Stimulated activated CD4-positive, alpha-beta T cell treated with anti-CD3 and anti-CD28 coated beads, Interleukin-12 subunit alpha, Interleukin-12 subunit beta, amount 100 ng/mL, for 24 hours (primary cell): Measurements from ENCODE around the gene JAML.
A peak's percentile ranks its signal among the peaks of the same experiment; 100 is the strongest.

ENCODE experiments used
- DNase-seq, 2 experiments: peaks; one replicate each; pipeline ENCODE4 v3.0.0-alpha.2; 2020; ENCODE audit warnings: low read depth in 2 of 2

The JAML gene, protein sequence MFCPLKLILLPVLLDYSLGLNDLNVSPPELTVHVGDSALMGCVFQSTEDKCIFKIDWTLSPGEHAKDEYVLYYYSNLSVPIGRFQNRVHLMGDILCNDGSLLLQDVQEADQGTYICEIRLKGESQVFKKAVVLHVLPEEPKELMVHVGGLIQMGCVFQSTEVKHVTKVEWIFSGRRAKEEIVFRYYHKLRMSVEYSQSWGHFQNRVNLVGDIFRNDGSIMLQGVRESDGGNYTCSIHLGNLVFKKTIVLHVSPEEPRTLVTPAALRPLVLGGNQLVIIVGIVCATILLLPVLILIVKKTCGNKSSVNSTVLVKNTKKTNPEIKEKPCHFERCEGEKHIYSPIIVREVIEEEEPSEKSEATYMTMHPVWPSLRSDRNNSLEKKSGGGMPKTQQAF

DNA sequence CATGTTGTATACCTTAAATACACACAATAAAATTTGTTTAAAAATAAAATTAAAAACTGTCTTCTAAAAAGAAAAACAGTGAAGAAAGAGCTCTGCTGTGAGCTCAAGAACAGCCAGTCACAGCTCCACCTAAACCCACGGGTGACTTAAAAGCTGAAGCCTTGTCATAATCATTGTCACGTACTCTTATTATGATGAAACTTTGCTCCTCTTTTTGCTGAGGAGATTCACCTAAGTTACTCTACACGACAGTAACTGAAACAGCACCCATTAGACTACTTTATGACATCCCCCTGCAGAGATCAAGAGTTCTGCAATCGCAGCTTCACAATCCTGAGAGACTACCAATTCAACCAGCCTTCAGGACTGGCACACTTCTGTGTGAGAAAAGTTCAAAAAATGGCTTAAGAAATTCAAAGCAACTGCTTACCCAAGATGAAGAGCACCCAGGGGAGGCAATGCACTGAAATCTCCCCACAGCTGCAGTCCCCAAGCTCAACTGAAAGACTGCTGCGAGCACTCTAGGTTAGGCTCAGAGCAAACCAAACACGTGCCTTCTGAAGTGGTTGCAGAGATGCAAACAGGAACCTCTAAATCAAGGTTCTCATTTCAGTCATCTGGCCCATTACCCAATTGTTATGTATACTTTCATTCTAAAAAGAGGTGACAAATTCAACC lies at the start of gene JAML:
Gene JAML, minus strand, starts transcription at position 501 of the 678 bp plus-strand sequence. CDS start 10,145 bp downstream, outside the sequence.
- DNase-seq = no peak

DNA sequence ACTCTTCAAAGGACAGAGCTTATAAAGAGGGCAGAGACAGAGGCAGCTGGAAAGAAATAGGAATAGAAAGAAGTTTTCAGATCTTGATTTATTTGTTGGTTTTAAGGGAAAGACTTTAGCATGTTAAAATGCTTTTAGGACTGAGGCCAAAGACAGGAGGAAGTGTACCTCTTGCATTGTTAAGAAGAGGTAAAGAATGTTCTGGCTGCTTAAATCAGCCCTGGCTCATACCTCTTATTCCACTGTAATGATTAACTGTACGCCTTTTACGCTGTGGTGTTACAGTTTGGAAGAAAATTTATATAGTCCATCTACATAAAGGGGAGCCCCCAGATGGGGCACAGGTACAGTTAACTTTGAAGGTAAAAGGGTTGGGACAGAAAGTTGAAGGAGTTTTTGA lies 49.4 kb upstream of the JAML start:
- DNase-seq = no peak

DNA sequence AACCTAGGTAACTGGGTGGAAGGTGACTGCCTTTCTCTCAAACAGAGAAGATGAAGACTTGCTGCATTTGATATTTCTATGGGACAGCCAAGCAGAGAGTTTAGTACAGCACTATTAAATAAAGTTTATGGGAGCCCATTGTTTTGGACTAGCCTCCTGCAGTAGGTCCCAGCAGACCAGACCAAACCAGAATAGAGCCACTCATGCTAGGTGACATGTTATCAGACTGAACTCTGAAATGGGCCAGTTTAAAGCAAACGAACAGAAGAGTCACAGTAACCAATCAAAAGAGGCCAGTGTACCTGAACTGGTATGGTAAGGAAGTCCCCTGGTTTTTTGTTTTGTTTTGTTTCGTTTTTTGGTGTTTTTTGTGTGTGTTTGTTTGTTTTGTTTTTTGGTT lies 47.2 kb upstream of the JAML start:
- DNase-seq = no peak

DNA sequence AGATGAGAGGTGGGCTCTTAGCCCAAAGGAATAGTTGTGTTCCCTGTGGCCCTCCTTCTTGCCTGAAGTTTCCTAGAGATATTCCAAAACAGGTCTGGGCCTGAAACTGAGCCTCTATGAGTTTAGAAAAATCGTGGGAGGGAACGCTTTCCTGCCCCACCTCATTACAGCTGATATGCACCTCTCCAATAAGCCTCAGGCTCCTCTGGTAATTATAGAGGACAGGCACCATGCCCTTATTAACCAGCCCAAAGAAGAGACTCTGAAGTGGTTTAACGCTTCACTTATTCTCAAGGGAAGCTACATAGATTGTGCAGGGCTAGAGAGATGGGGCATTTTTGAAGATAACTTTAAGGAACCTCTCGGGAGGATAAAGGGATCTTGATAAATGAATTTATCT lies 42.7 kb upstream of the JAML start:
- no peak for DNase-seq

DNA sequence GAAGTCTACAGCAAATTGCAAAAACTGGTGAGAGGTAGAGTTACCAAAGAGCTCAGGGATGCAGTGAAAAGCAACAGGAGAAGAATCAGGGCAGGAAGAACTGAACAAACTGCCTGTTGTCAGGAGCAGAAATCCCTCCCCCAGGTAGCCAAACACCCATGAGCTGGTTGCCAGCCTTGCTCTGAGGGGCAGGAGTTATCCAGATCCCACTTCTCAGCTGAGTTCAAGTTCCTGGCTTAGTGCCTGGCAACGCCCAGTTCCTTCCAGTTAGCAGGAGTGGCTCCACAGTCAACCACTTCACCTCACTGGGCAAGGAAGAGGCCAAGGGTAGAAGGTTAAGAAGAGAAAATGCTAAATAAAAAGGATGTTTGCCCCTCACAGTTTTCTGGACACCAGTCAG lies 41.1 kb upstream of the JAML start:
- DNase-seq = no peak

DNA sequence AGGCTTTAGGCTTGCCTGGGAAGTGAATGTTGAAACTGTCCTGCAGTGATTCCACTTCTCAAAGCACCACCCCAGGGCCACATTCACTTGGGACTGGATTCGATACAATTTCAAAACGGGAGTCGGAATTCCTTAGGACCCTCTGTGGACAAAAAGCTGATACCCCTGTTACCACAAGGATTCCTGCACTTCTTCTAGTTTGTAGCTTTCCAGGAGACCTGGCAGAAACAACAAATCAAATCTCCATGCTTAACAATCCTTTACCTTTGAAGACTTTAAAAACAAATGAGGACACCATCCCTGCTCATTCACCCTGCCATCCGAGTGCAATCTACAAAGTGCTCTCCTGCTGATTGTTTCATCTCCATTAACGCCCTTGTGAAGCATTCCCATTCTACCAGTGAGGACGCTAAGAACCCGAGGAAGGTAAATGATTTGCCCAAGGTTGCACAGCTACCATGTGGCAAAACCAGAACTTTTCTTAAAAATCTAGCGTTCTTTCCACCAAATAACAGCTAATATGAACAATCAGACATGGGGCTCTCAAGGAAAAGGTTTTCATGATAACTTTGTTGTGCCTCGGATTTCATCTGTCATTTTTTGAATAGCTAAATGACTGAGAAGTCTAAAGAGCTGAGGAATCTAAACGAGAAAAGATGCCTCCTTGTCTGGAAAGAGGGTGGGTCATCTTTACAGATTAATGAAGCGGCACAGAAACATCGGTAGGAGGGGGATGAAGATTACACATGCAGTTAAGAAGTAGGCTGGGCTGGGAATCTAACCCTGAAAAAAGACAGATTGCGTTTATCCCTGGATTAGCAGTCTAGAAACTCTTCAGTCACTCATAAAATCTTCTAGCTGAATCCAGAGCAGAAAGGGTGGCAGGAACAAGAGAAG lies 40.0 kb upstream of the JAML start:
- DNase-seq = no peak

DNA sequence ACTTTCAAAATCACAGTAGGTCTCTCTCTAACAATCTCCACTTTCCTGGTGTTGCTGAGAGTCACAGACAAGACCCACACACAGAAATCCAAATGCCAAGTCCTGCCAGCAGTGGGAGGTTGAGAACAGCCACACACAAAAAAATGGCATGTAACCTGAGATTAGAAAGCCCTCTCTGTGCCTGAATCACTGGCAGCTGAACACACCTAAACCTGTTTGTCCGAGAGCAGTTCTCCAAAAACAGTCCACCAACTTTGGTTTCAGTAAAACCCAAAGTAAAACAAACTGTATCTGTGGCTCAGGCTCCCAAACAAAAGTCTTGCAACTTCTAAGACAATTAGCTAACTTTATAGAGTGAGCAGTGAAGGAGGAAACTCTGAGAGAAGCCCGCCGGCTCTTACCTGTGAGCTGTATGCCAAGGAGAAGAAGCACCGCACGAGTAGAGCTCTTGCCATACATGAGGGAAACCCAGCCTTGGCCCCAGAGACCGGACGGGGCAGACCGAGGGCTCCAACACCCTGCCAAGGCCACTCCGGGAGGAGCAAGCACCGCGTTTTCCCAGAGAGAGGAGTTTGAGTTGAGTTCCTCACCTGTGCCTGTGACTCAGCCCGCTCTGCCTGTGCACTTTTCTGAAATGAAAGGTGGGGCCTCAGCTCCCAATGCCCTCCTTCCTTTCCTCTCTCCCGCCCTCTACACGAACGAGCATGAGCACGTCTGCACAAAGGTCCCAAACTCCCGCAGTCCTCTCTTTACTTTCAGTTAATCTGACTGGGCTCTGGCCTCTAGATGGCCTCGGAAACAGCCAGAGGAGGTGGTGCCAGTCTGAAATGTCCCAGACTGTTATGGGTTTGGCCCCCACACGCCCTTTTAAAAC lies 39.1 kb upstream of the JAML start, which contains the start of gene MPZL2:
Gene MPZL2, minus strand, starts transcription at position 603 of the 874 bp plus-strand sequence. Its CDS starts 144 bp downstream, at position 459.
- DNase-seq = no peak

DNA sequence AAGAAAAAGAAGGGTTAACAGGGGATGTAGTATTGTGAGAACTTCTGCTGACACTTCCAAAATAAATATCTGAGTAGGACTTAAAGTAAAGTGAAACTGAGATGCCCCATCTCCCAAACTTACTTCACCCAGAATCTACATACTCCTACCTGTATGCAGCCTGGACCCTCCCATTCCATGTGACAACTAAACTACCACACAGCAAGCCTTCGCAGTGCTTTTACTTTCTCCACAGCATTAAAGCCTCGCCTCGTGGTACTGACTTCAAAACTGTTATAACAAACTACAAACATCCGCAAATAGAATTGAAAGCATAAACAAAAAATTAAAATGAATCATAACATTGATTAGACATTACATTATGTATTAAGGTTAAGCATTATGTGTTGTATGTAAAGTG lies 38.3 kb upstream of the JAML start:
- no peak for DNase-seq

DNA sequence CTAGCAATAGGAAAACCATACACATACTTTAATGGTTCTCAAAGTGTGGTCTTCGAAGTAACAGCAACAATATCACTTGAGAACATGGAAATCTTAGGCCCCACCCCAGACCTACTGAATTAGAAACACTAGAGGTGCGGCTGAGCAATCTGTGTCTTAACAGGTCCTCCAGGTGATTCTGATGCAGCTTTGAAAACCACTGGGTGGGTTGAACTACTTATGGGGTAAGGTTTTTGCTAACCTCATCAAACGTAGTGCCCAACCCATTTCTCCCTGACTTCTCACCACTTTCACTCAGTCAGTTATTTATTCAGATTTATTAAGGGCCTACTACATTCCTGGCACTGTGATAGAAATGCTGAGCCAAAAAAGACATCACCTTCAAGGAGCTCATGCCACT lies 35.5 kb upstream of the JAML start:
- DNase-seq = no peak

DNA sequence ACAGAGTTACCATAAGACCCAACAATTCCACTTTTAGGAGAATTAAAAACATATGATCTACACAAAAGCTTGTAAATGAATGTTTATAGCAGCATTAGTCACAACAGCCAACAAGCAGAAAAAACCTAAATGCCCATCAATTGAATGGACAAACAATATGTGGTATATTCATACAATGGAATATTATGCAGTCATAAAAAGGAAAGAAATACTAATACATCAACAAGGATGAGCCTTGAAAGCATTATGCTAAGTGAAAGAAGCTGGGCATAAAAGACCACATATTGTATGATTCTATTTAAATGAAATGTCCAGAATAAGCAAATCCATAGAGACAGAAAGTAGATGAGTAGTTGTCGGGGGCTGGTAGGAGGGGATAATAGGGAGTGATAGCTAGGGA lies 34.3 kb upstream of the JAML start:
- DNase-seq = no peak

DNA sequence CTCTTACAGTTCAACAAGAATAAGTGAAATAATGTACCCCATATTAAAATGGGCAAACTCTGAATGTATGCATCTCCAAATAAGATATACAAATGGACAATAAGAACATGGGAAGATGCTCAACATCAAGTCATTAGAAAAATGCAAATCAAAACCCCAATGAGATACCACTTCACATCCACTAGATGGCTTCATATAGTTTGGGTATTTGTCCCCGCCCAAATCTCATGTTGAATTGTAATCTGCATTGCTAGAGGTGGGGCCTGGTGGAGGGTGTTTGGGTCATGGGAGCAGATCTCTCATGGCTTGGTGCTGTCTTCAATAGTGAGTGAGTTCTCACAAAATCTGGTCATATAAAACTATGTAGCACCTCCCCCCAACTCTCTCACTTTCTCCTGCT lies 33.6 kb upstream of the JAML start:
- DNase-seq = no peak

DNA sequence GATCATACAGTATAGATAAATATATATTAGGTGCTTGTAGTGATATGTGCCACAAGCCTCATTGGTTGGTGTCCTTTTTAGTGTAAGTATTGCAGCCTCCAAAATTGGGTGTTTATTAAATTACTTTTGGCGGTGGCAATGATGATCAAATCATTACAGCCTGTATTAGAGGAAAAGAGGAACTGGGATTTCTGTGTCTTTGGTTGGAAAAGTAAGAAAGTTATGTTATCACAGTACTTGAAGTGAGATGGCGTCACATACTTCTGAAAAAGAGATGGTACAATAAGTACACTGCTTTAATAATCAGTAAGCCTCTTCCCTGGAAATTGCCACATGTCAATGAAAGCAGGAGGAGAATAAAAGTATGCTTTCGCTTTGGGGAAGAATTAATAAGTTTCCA lies 27.9 kb upstream of the JAML start:
- no peak for DNase-seq

DNA sequence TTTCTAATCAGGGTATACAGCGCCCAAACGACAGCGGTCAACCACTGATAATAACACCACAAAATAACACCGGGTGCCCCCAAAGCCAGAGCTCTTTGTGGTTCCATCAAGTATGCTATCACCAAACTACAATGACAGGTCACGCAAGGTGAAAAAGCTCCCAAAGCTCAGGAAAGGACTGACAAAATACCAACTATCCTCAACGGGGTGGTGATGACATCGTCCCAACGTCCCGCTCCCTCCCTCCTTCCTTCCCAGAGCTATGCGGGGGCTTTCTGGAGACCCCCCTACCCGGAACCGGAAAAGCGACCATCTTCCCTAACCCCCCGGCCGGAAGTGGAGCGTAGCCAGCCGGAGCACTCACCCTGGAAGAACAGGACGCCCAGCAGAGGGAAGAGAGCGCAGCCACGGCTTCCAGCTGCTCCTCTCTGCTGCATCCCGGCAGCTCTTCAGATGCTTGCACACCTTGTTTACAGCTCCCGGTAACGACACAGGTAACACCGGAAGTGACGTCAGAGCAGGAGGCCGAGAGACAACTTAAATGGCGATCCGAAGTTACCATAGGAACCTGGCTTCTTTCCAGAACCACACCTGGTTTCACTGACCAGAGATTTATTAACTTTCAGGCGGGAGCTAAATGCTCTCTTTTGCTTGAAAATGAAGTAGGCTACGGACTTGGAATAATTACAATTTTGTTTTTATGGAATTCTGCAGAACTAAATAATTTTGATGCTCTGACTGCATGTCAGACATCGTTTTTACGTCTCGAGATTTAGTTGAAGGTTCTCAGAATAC lies 27.2 kb upstream of the JAML start, which contains the start of gene MPZL3:
Gene MPZL3, minus strand, starts transcription at position 508 of the 795 bp plus-strand sequence. Its CDS starts 71 bp downstream, at position 437.
- DNase-seq = peak; percentile 66 to 69

DNA sequence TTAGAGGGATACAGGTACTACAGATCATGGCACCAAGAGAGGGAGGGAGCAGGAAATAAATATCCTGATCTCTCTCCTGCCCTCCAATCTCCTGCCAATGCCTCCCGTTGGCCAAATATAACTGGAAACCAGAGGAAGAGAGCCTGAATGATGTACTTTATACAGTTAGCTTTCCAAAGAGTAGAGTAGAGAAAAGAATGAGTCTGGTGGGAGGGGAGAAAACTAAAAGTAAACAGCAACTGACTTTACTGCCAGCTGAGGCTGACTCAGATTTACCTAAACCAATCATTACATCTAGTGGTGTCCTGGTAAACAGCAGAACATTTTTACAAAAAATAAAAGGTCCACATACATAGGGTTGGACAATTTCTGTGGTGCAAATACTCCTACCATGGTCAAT lies 22.2 kb upstream of the JAML start:
- no peak for DNase-seq

DNA sequence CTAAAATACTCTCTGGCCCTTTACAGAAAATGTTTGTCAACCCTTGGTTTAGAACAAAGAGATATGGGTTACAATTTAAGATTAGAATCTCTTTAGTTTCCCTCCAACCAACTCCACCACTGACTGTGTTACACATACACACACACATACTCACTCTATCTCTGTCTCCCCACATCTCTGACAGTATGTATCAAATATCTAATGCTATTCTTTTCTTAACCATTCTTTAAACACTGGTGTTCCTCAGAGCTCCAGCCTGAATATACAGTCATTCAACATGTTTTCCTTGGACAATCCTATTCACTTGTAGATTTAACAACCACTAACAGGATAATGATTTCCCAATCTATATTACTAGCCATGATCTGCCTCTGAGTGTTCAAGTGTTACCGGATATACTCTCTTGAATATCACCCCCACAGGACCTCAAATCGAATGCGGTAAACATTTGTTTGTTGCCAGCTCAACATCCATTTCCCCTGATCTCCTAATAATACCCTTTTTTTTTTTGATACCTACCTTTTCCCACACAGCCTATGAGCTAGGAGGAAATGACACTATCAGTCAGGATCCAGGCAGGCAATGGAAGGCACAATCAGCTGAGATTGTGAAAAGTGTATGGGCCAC lies 21.2 kb upstream of the JAML start:
- DNase-seq = no peak

DNA sequence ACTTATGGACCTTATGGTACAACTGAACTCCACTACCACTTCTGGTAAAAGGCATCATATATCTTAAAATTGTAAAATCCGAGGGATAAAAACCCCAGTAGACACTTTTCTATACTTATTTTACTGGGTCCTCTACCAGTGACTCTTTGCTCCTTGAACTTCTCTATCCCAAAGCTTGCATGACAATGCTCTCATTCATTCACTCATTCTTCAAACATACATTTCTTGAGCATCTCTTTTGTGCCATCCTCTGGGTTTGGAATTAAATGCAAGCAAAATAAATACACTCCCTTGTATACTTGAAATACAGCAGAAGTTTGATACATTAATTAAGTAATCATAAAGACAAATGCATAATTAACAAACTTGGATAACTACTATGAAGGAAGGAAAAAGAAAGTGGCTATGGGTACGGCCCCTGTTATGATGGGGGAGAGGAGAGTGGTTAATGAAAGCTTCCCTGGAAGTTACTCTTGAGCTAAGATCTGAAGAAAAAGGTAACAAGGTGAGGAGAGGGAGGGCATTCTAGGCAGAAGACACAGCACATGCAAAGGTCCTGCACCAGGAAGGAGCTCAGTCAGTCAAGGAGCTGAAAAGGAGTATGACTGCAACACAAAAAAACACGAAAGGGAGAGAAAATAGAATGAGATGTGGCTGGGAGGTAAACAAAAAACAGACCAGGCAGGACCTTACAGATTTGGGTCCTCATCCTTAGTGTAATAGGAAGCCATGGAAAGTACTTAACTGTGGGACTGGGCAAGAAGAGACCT lies 19.4 kb upstream of the JAML start:
- DNase-seq = no peak

DNA sequence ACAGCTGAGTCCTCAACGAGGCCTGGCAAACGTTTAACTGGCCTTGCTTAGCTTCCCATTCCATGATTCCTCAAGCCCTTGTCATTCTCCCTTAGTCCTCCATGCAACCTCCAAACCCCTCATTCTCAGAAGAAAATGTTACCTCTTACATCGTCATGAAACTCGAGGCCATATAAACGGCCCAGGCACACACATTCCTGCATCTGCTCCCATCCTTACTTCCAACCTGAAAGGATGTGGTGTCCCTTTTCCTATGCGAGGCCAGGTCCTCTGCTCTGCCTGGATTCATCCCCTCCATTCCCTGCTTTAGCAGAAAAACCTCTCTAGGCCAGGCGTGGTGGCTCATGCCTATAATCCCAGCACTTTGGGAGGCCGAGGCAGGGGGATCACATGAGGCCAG lies 18.4 kb upstream of the JAML start:
- DNase-seq = no peak

DNA sequence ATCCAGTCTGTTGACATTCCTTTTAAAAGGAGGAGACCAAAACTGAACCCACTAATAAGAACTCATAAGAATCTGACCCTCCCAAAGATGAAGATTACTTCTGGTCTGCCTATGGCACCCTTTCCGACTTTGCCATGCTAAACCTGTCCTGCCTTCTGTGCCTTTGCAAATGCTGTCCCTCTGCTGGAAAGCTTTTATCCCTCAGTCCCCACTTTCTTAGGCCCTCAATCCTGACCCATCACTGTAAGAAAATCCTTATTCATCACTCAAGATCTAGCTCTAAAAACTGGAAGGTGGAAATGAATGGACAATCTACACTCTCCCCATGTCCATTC lies 16.9 kb upstream of the JAML start:
- DNase-seq = no peak
